Fibroblast of peridontal ligament (primary cell): ENCODE data around the gene SDK1.

Experiments
- DNase-seq: peaks from one replicate; pipeline ENCODE4 v3.0.0-alpha.2; 2010; ENCODE audit errors: extremely low read depth

Gene SDK1

GRCh38 chr7:3459111-3459510, 158.1 kb downstream of the SDK1 start:
- no peak for DNase-seq

GRCh38 chr7:3461923-3462322, 160.9 kb downstream of the SDK1 start:
- DNase-seq = no peak

DNA sequence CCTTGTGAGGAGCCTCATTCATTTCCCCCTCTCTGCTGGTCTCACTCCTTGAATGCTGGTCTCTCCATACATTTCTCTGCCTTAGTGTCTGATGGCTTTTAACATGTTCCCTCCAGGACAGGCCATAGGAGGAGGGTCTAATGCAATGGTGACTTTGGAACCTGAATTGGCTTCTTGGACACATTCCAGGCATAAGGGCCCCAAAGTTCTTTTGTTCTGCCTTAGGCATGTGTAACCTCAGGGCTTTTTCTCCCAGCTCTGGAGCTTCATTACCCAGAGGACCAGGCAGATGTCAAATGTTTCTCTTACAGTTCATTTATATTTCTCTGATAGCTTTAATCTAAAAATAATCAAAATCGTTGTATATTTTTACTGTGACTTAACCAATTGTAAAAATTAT, 162.6 kb downstream of the SDK1 start:
- DNase-seq = no peak

GRCh38 chr7:3464900-3465622, 164.0 kb downstream of the SDK1 start:
- no peak for DNase-seq

DNA sequence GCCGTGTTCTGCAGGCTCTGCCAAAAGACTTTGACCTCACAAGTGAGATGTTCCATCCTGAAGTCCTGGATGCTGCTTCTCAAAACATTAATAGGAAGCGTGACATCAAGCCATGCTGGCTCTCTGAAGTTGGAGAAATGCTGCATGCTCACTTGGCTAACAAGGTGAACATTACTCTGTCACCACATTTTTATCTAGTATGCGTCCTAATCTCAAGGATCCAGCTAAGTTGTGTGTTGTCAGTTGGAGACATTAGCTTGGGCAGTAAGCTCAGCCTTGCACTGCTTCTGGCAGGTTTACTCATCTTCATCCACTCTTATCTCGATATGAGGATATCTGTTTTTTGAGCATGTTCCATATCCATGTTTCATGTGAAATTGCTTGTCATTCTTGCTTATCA, 165.2 kb downstream of the SDK1 start:
- DNase-seq = no peak

DNA sequence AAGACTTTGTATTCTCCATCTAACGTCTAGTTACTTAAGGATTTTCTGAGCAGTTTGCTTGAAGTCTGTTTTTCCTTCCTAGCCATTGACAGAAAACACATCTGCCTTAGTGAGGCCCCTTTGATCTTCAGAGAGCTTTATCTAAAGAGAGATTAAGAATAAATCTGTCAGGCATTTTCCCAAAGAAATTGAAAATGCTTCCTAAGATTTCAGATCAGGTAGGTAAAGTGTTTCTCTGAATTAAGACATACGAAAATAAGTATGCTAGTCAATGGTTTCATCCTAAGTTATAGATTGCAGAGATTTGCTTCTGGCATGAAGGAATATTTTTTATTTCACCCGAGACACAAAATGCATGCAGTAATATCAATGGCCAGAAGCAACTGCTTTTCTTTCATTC, 168.6 kb downstream of the SDK1 start:
- DNase-seq = no peak

GRCh38 chr7:3480197-3480596, 179.1 kb downstream of the SDK1 start:
- no peak for DNase-seq

GRCh38 chr7:3481435-3481834, 180.4 kb downstream of the SDK1 start:
- no peak for DNase-seq

DNA sequence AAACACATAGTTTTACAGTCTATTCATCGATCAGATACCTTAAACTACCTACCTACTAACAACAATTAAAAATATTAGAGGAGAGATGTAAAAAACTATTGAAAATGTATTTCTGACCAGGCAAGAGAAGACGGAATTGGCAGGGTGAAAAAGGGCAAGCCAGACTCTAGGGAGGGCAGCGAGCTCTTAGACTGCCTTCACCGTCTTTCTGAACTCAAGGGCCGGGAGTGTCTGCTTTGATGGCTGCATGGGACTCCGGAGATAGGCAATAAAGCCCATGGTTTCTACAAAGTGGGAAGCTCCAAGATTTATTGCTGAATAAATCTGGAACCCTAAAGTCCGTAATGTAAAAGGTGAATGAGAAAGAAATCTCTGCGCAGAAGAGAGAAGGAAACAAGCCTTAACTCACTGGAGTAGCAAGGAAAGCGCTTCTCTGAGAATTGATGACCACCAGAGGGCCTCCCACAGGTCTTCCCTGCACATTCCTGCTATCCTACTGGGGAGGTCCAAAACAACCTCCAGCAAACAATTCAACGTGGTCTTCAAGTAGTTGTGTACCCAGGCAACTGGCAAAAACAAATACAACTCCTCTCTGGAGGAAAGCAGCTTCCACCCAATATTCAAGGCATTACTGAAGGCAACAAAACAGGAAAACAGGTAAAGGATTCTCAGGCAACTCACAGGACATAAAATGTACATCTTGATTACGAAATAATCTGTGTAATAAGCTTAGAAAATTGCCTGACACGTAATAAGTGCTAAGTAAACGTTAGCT, 181.3 kb downstream of the SDK1 start:
- DNase-seq = peak; percentile 1

- DNase-seq = no peak
Observed at GRCh38 chr7:3486841-3487240, 185.8 kb downstream of the SDK1 start.

DNA sequence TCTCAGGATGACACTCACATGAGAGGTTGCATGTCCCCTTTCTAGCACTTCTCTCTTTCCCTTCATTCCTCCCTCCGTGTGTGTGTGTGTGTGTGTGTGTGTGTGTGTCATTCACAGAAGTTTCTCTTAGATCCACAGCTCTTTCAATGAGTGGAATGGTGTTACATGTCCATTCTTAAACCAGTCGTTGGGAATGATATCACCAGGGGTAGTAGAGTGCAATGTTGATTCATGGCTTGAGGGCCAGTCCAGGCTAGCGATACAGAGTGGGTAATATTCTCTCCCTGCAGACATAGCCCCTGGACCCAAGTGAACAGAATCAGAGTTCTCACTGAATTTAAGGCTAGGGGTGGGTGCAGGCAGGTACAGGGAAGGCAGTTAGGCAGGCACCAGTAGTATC, 187.8 kb downstream of the SDK1 start:
- no peak for DNase-seq

DNA sequence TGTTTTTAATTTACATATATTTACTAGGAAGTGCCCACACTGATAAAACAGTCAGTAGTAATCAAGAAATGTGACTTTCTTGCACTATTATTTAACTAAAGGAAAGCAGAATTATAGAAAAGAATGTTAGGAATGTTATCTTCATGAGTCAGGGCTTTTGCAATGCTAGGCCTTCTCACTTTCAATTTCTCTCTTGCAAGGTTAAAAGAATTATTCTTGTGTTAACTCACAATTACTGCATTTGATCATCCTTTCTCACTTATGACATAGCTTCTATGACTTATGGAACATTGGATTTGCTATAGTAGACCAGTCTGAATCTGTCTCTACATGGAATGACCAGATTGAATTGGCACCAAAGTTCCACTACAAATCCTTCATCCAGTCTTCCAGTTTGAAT, 192.4 kb downstream of the SDK1 start:
- peak; percentile 54 for DNase-seq

GRCh38 chr7:3494947-3495346, 193.9 kb downstream of the SDK1 start:
- DNase-seq = no peak

DNA sequence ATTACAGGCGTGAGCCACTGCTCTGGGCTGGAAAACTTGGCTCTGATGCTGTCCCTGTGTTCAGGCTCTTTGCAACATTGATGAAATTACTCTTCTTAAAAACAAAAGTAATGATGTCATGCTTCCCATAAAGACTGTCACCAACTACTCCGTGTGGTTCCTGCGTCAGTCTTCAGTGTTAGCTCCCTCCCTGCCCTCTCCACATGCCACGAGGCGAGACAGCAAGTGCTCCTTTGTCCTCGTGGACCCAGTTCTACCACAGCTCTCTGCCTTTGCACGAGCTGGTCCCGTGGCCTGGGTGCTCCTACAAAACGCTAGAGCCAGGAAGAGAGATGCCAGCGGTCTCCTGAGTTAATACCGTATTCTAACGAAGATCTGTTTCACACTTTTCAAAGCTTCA, 194.5 kb downstream of the SDK1 start:
- DNase-seq = no peak

GRCh38 chr7:3495954-3496353, 194.9 kb downstream of the SDK1 start:
- no peak for DNase-seq

GRCh38 chr7:3497796-3498195, 196.7 kb downstream of the SDK1 start:
- DNase-seq = no peak

DNA sequence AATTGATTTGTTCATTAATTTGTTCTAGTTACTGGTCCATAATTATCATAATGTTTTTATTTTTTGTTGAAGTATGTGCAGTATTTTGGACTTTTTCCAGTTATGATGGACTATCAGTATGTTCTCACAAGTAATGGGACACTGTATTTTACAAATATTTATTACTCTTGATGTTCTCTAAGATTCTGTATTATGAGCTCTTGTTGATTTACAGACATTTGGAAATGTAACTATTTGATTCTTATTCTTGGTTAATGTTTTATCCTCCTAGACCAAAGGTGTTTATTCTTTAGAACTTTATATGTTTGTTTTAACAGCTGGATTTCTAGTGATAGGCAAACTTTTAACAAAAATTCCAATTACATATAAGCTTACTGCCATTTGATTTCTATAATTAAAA, 200.6 kb downstream of the SDK1 start:
- DNase-seq = no peak

- DNase-seq = no peak
Observed at GRCh38 chr7:3504384-3504783, 203.3 kb downstream of the SDK1 start.

- no peak for DNase-seq
Observed at GRCh38 chr7:3510101-3511020, 209.3 kb downstream of the SDK1 start.

GRCh38 chr7:3517344-3517743, 216.3 kb downstream of the SDK1 start:
- no peak for DNase-seq

- no peak for DNase-seq
Observed at GRCh38 chr7:3518546-3518945, 217.5 kb downstream of the SDK1 start.

DNA sequence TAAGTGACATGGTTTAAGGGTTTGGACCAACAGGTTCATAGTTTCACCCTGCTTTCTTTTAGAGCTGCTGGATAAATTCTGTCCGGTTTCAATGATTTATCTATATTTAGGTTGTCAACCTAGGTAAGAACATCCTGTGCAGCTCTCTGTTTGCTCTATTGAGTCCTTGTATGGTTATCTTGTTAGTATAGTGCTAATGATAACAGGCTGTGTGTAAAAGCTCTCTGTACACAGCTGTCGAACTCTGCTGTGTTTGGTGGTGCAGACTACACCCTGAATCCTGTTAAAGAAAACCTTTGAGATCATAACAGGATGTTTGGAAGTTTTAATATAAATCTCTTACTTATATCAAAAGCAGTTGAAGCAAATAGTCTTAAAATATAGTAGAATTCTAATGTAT, 219.2 kb downstream of the SDK1 start:
- no peak for DNase-seq
